HG03575 (cell line): ENCODE results near the gene MCTP2.
A peak's percentile ranks its signal among the peaks of the same experiment; 100 is the strongest.

ENCODE experiments used
- ATAC-seq: cut with Tn5 transposase; IDR thresholded peaks from one replicate; pipeline ENCODE4 v1.9.1; 2021; ENCODE audit not compliant: unreplicated experiment, insufficient number of reproducible peaks, low FRiP score; ENCODE audit errors: extremely low read depth

MCTP2 gene

GRCh38 chr15:94230883-94231722 is at the start of gene MCTP2:
Gene MCTP2 (plus strand): TSS chr15:94231561. CDS start chr15:94298266, 66,705 bp downstream.
- ATAC-seq: peak; percentile 21

GRCh38 chr15:94182883-94183282 is 48.5 kb upstream of the MCTP2 start:
- no peak for ATAC-seq

- no peak for ATAC-seq
Measured at GRCh38 chr15:94185547-94186236, 45.7 kb upstream of the MCTP2 start.

GRCh38 chr15:94186770-94187331 is 44.5 kb upstream of the MCTP2 start:
- ATAC-seq: no peak

GRCh38 chr15:94193906-94194305 is 37.5 kb upstream of the MCTP2 start:
- no peak for ATAC-seq

- ATAC-seq: no peak
Measured at GRCh38 chr15:94196531-94196930, 34.8 kb upstream of the MCTP2 start.

- no peak for ATAC-seq
Measured at GRCh38 chr15:94198633-94199032, 32.7 kb upstream of the MCTP2 start.

- no peak for ATAC-seq
Measured at GRCh38 chr15:94199725-94200124, 31.6 kb upstream of the MCTP2 start.

- no peak for ATAC-seq
Measured at GRCh38 chr15:94203306-94203705, 28.1 kb upstream of the MCTP2 start.

GRCh38 chr15:94205366-94205765 is 26.0 kb upstream of the MCTP2 start:
- no peak for ATAC-seq

- ATAC-seq: no peak
Measured at GRCh38 chr15:94206463-94207167, 24.7 kb upstream of the MCTP2 start.

- ATAC-seq: no peak
Measured at GRCh38 chr15:94212291-94212690, 19.1 kb upstream of the MCTP2 start.

GRCh38 chr15:94225616-94226015 is 5.7 kb upstream of the MCTP2 start:
- ATAC-seq: no peak

- no peak for ATAC-seq
Measured at GRCh38 chr15:94228611-94229010, 2.8 kb upstream of the MCTP2 start.

GRCh38 chr15:94229591-94230369 is 1.6 kb upstream of the MCTP2 start:
- ATAC-seq: peak; percentile 74

- no peak for ATAC-seq
Measured at GRCh38 chr15:94230431-94230882, 904 bp upstream of the MCTP2 start.

GRCh38 chr15:94231723-94232468 is 535 bp downstream of the MCTP2 start:
- ATAC-seq: no peak

- ATAC-seq: no peak
Measured at GRCh38 chr15:94233441-94233840, 2.1 kb downstream of the MCTP2 start.
